Fibroblast of villous mesenchyme (primary cell): Measurements from ENCODE around the gene ZNF546. TPM values are rescaled to one million over a fixed set of nuclear protein-coding genes. Genes with fewer than 3 reads are reported as not detected.

ENCODE experiments used
- DNase-seq: peaks from one replicate; pipeline ENCODE4 v3.0.0-alpha.2; 2010; ENCODE audit warnings: low read depth
- H3K4me3 ChIP-seq: 2 replicates; pipeline ENCODE4 v1.5.1; 2011; ENCODE audit warnings: low read depth, mild to moderate bottlenecking, low read length
- CTCF ChIP-seq: IDR thresholded peaks from 2 replicates; pipeline ENCODE4 v1.5.1; 2012; ENCODE audit warnings: low read depth, mild to moderate bottlenecking, low read length; ENCODE audit not compliant: insufficient read depth
- total RNA-seq: library from RNA; depleted of rRNA; stranded (reverse); fragments of >200 nt; gene quantifications from 2 replicates; pipeline ENCODE4 v1.2.3, GENCODE V29; 2012

ZNF546 gene
- total RNA-seq, 1 donor = 8.2 TPM

- H3K4me3 ChIP-seq = no peak overlapping the region
- DNase-seq = no peak
- no peak for TF ChIP-seq CTCF
Measured at GRCh38 chr19:39963898-39964297, 33.0 kb upstream of the ZNF546 start.

- DNase-seq = no peak
- no peak for TF ChIP-seq CTCF
- H3K4me3 ChIP-seq = no peak overlapping the region
Measured at GRCh38 chr19:39966617-39967016, 30.2 kb upstream of the ZNF546 start.

DNA sequence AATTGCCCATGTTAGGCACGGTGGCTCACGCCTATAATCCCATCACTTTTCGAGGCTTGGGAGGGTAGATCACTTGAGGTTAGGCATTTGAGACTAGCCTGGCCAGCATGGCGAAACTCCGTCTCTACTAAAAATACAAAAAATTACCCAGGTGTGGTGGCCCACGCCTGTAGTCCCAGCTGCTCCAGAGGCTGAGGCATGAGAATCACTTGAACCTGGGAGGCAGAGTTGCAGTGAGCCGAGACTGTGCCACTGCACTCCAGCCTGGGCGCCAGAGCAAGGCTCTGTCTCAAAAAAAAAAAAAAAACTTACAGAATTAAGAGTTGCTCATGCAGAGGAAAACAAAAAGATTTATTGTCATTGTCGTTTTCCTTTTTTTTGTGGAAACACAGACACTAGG, 29.3 kb upstream of the ZNF546 start:
- no peak for TF ChIP-seq CTCF
- DNase-seq = no peak
- H3K4me3 ChIP-seq = no peak overlapping the region

DNA sequence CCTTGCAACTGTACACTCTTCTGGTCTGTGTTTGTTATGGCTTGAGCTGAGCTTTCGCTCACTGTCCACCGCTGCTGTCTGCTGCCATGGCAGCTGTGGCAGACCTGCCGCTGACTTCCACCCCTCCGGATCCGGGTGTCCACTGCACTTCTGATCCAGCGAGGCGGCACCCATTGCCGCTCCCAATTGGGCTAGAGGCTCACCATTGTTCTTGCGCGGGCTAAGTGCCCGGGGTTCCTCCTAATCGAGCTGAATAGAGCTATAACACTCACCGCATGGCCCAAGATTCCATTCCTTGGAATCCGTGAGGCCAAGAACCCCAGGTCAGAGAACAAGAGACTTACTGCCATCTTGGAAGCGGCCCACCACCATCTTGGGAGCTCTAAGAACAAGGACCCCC, 28.1 kb upstream of the ZNF546 start:
- no peak overlapping the region for H3K4me3 ChIP-seq
- TF ChIP-seq CTCF = no peak
- no peak for DNase-seq

- DNase-seq = peak; percentile 42
- no peak overlapping the region for H3K4me3 ChIP-seq
- no peak for TF ChIP-seq CTCF
Measured at GRCh38 chr19:39969266-39969665, 27.6 kb upstream of the ZNF546 start.

DNA sequence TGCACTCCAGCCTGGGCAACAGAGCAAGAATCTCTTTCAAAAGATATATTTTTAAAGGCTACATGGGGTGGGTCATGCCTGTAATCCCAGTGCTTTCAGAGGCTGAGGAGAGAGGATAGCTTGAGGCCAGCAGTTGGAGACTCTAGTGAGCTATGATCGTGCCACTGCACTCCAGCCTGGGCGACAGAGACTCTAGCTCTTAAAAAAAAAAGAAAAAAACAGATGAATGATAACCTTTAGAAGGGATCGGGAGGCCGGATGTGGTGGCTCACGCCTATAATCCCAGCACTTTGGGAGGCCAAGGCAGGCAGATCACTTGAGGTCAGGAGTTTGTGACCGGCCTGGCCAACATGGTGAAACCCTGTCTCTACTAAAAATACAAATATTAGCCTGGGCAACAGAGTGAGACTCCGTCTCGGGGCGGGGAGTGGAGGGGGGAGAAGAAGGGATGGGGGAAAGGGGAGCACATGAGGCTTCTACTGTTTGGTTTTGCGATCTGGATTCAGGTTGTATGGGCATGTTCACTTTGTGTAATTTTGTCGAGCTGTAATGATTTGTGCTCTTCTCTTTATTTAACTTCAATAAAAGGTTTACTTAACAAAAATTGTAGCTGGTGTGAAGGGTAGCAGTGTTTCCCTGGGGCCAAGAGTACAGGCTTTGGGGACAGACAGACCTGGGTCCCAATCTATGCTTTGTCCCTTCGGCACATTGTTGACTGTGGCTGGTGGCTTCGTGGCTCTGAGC, 27.0 kb upstream of the ZNF546 start:
- peak overlapping the region; percentile 72 for H3K4me3 ChIP-seq
- no peak for TF ChIP-seq CTCF
- DNase-seq = peak; percentile 14

- peak overlapping the region; percentile 72 for H3K4me3 ChIP-seq
- TF ChIP-seq CTCF = no peak
- no peak for DNase-seq
Measured at GRCh38 chr19:39970425-39970674, 26.5 kb upstream of the ZNF546 start.
